Retinal pigment epithelial cell (primary cell): ENCODE data around the gene CEACAM8.
"Not testable (repeated sequence)": the region's sequence is repeated elsewhere in the genome, so short reads cannot be mapped to it uniquely, and the experiment has no call there.

Experiments used
- DNase-seq: peaks from one replicate; pipeline ENCODE4 v3.0.0-alpha.2; 2010; ENCODE audit warnings: low read depth
- H3K4me3 ChIP-seq: 2 replicates; pipeline ENCODE4 v1.5.1; 2011; ENCODE audit warnings: mild to moderate bottlenecking, low read length, control low read depth, moderate library complexity
- TF ChIP-seq, protein P1 (sequence below): conservative IDR thresholded peaks from 2 replicates; pipeline ENCODE4 v1.5.1; 2011; ENCODE audit warnings: low read depth, low read length, control low read depth, inconsistent platforms

Gene CEACAM8

DNA sequence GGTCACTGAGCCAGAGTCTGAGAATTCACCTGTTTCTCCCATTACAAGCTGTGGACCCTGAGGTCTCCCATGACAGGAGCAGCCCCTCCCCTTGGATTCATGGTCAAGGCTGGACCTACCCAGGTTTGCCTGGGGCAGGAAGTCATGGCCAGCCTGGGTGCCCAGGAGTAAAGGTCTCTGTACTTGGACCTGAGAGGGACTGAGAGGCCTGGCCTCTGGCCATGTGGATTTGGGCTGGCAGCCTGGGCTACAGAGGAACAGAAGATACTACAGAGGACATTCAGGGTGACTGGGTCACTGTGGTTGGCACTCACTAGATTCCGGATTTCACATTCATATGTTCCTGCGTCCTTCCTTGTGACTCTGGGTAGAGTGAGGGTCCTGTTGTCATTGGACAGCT, 31.5 kb upstream of the CEACAM8 start:
- no peak overlapping the region for H3K4me3 ChIP-seq
- DNase-seq, result no peak
- TF ChIP-seq, protein P1, sequence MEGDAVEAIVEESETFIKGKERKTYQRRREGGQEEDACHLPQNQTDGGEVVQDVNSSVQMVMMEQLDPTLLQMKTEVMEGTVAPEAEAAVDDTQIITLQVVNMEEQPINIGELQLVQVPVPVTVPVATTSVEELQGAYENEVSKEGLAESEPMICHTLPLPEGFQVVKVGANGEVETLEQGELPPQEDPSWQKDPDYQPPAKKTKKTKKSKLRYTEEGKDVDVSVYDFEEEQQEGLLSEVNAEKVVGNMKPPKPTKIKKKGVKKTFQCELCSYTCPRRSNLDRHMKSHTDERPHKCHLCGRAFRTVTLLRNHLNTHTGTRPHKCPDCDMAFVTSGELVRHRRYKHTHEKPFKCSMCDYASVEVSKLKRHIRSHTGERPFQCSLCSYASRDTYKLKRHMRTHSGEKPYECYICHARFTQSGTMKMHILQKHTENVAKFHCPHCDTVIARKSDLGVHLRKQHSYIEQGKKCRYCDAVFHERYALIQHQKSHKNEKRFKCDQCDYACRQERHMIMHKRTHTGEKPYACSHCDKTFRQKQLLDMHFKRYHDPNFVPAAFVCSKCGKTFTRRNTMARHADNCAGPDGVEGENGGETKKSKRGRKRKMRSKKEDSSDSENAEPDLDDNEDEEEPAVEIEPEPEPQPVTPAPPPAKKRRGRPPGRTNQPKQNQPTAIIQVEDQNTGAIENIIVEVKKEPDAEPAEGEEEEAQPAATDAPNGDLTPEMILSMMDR, result no peak

DNA sequence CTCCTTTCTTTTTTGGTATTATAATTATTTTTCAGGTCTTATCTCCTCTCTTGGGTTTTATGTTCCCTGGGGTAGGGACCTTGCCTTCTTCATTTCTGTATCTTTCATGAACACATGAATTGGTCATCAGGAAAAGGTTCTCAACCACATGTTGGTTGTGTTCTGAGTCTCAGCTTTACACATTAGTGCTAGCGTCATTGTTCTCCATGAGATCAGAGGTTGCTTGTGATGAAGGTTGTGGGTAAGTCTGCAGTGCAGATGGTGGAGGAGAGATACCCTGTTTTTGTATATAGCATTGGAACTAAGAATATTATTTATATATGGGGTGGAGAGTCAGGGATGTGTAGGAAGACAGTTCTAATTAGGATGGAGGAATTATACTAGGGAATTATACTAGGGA, 24.5 kb upstream of the CEACAM8 start:
- DNase-seq, result no peak
- no peak overlapping the region for H3K4me3 ChIP-seq
- TF ChIP-seq, protein P1, result no peak

DNA sequence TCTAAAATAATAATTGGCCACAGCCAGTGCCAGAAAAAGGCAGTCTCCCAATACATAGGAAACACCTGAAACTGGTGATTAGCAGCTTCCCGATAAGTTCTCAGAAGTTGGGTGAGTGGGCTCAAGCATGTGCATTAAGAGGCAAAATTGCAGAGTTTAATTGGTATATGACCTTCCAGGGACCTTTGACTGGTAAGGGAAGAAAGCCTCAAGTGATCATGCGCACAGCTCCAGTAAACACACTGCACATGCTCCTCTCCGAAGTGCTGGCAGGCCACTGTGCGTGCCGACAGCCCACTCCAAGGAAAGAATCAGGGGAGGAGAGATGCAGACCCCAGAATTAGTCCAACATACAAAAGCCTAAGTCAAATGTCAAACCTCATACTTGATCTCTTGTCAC, 18.9 kb upstream of the CEACAM8 start:
- TF ChIP-seq, protein P1, result no peak
- H3K4me3 ChIP-seq, result no peak overlapping the region
- no peak for DNase-seq

DNA sequence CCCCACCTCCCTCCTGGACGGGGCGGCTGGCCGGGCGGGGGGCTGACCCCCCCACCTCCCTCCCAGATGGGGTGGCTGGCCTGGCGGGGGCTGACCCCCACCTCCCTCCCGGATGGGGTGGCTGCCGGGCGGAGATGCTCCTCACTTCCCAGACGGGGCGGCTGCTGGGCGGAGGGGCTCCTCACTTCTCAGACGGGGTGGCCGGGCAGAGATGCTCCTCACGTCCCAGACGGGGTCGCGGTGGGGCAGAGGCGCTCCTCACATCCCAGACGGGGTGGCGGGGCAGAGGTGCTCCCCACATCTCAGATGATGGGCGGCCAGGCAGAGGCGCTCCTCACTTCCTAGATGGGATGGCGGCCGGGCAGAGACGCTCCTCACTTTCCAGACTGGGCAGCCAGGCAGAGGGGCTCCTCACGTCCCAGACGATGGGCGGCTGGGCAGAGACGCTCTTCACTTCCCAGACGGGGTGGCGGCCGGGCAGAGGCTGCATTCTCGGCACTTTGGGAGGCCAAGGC, 15.7 kb upstream of the CEACAM8 start:
- not testable (repeated sequence) for DNase-seq, H3K4me3 ChIP-seq

DNA sequence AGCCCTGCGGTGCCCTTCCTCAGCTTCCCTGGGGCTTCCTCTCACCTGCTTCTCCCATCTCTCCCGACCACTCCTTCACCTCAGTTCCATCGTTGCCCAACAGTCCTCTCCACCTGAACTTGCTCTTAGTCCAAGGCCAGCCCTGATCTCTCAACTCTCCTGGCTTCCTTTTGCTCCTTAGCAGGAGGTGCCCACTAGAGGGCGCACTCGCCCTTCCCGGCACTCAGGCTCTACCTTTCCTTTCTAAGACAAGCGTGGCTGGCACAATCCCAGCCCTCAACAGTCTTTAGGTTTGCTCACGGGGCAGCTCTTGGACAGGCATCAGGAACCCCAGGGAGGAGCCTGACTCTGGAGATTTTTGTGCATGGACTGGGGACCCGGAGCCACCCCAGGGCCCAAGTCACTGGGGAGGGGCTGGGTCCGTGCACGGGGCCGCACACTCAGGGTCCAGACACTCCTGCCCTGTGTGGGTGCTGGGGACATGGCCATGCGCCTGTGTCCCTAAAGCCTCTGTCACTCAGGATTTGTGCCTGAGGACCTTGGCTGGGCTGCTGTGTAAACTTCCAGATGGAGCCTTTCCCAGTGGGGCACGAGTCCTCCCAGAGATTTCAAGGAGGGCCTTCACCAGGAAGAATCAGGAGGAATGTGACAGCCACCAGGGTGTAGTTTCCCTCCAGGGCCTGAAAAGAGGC, 12.1 kb upstream of the CEACAM8 start:
- TF ChIP-seq, protein P1, result peak; percentile 99
- H3K4me3 ChIP-seq, result no peak overlapping the region
- peak; percentile 64 for DNase-seq

DNA sequence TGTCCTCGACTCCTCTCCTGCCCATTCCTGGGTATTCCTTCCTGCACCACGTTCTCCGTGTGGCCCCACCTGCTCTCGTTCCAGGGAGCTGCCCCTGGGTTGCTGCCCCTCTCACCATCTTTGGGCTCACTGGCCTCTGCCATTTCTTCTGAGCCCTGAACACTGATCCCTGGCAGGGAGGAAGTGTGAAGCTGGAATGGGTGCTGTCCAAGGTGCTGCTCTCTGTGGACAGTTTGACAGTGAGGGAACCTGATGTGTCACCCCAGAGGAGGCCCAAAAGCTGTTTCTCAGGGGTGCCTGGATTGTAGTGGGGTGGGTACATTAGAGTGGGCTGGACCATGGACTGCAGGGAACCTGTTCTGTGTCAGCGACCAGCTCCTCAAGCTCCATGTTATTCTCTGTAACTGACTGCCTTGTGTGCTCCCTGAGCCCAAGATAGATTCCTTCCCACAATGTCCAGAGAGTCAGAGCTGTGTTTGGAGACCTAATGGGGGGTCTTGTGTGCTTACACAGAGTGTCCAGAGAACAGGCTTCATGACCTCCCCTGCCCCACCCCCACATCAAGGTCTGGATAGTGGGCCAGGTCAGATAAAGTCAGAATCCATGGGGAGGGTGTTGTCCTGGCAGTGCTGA, 7.2 kb upstream of the CEACAM8 start:
- TF ChIP-seq, protein P1, result no peak
- no peak for DNase-seq

DNA sequence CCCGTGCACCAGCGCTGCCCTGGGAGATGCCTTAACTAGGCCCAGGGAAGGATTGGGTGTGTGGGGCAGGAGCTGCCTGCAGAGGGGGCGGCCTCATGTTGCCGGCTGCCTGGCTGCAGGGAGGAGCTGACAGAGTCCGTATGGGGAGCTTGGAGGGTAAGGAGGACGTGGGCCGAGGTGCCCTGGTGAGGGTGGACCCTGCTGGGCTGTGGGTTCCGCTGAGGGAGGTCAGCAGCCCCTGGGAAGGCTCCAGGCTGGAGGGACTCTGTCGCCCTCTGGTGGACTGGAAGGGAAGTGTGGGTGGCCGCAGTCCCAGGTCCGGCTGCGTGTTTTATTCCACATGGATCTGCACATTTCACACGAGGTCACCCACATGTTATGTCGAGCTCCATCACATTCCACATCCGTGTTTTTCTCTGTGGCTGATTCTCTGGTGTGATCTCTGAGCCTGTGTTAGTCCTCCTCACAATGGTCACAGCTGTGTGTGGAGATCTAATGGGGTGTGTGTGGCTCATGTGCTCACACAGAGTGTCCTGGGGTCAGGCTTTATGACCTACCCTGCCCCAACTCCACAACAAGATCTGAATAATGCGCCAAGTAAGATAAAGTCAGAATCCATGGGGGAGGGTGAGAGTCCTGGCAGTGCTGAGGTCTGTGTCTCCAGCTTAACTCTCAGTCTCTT, 1.8 kb upstream of the CEACAM8 start:
- TF ChIP-seq, protein P1, result peak; percentile 96
- H3K4me3 ChIP-seq, result no peak overlapping the region
- DNase-seq, result no peak

More for the DNA sequence above, 7.2 kb upstream of the CEACAM8 start:
- H3K4me3 ChIP-seq, result no peak overlapping the region
